Measurements from ENCODE around the gene F2R.

The F2R gene

GRCh38 chr5:76690704-76691466 is 25.0 kb upstream of the F2R start:
- DNase-seq (ENCODE audit: low spot score): no peak

GRCh38 chr5:76691467-76692273 is 24.3 kb upstream of the F2R start:
- DNase-seq (ENCODE audit: low spot score): no peak

- DNase-seq (ENCODE audit: low spot score): no peak
Measured at GRCh38 chr5:76692274-76692540, 23.7 kb upstream of the F2R start.

GRCh38 chr5:76692651-76693050 is 23.3 kb upstream of the F2R start:
- DNase-seq (ENCODE audit: low spot score): no peak

- no peak for DNase-seq (ENCODE audit: low spot score)
Measured at GRCh38 chr5:76693141-76693540, 22.8 kb upstream of the F2R start.

GRCh38 chr5:76694317-76694716 is 21.6 kb upstream of the F2R start:
- DNase-seq (ENCODE audit: low spot score): no peak

- no peak for DNase-seq (ENCODE audit: low spot score)
Measured at GRCh38 chr5:76695346-76695745, 20.6 kb upstream of the F2R start.

GRCh38 chr5:76696251-76696650 is 19.7 kb upstream of the F2R start:
- DNase-seq (ENCODE audit: low spot score): no peak

- no peak for DNase-seq (ENCODE audit: low spot score)
Measured at GRCh38 chr5:76697670-76698069, 18.3 kb upstream of the F2R start.

- DNase-seq (ENCODE audit: low spot score): no peak
Measured at GRCh38 chr5:76700571-76700970, 15.4 kb upstream of the F2R start.

- no peak for DNase-seq (ENCODE audit: low spot score)
Measured at GRCh38 chr5:76701298-76701697, 14.6 kb upstream of the F2R start.

- no peak for DNase-seq (ENCODE audit: low spot score)
Measured at GRCh38 chr5:76703707-76704106, 12.2 kb upstream of the F2R start.

- no peak for DNase-seq (ENCODE audit: low spot score)
Measured at GRCh38 chr5:76704131-76704663, 11.7 kb upstream of the F2R start.

- DNase-seq (ENCODE audit: low spot score): no peak
Measured at GRCh38 chr5:76705574-76705973, 10.4 kb upstream of the F2R start.

GRCh38 chr5:76709762-76710161 is 6.2 kb upstream of the F2R start:
- DNase-seq (ENCODE audit: low spot score): no peak

- no peak for DNase-seq (ENCODE audit: low spot score)
Measured at GRCh38 chr5:76710991-76711390, 4.9 kb upstream of the F2R start.

- DNase-seq (ENCODE audit: low spot score): no peak
Measured at GRCh38 chr5:76714751-76715485, 1.0 kb upstream of the F2R start.

- no peak for DNase-seq (ENCODE audit: low spot score)
Measured at GRCh38 chr5:76715486-76715735, 515 bp upstream of the F2R start.

GRCh38 chr5:76716456-76717157 is 681 bp downstream of the F2R start:
- DNase-seq (ENCODE audit: low spot score): no peak

- DNase-seq (ENCODE audit: low spot score): no peak
Measured at GRCh38 chr5:76717222-76718083, 1.5 kb downstream of the F2R start.

- DNase-seq (ENCODE audit: low spot score): no peak
Measured at GRCh38 chr5:76718381-76718832, 2.5 kb downstream of the F2R start.
